H9 (cell line): ENCODE results near the gene KTN1. TPM values are rescaled to one million over a fixed set of nuclear protein-coding genes. Genes with fewer than 3 reads are reported as not detected.

Experiments used
- DNase-seq: peaks from one replicate; pipeline ENCODE4 v3.0.0-alpha.2; 2017
- H2AFZ ChIP-seq: one replicate; pipeline ENCODE4 v1.6.1; 2013; ENCODE audit warnings: mild to moderate bottlenecking, low read length, control low read depth, moderate library complexity
- H2AK5ac ChIP-seq: 2 replicates; pipeline ENCODE4 v1.6.1; 2013; ENCODE audit warnings: low read length, control low read depth, mixed read lengths; ENCODE audit not compliant: insufficient read length
- H2BK120ac ChIP-seq: one replicate; pipeline ENCODE4 v1.6.1; 2013; ENCODE audit warnings: low read depth, mild to moderate bottlenecking, low read length, control low read depth, inconsistent platforms; ENCODE audit not compliant: poor library complexity, severe bottlenecking
- H2BK12ac ChIP-seq: 2 replicates; pipeline ENCODE4 v1.6.1; 2013; ENCODE audit warnings: low read length, control low read depth, mixed read lengths, low read depth; ENCODE audit not compliant: insufficient read length
- H2BK15ac ChIP-seq: 2 replicates; pipeline ENCODE4 v1.6.1; 2013; ENCODE audit warnings: low read depth, low read length, control low read depth
- H2BK20ac ChIP-seq: one replicate; pipeline ENCODE4 v1.6.1; 2013; ENCODE audit warnings: low read depth, mild to moderate bottlenecking, low read length, control low read depth, inconsistent platforms; ENCODE audit not compliant: poor library complexity, severe bottlenecking
- H2BK5ac ChIP-seq: 2 replicates; pipeline ENCODE4 v1.6.1; 2013; ENCODE audit warnings: low read length, control low read depth, mixed read lengths; ENCODE audit not compliant: insufficient read length
- H3K14ac ChIP-seq: 2 replicates; pipeline ENCODE4 v1.6.1; 2013; ENCODE audit warnings: low read length, control low read depth; ENCODE audit not compliant: insufficient read depth
- H3K18ac ChIP-seq: 2 replicates; pipeline ENCODE4 v1.6.1; 2013; ENCODE audit warnings: low read depth, mild to moderate bottlenecking, mixed read lengths, low read length, control low read depth; ENCODE audit not compliant: insufficient read length
- H3K23ac ChIP-seq: 2 replicates; pipeline ENCODE4 v1.6.1; 2013; ENCODE audit warnings: low read length, control low read depth, mixed read lengths, low read depth; ENCODE audit not compliant: insufficient read length
- H3K23me2 ChIP-seq: 2 replicates; pipeline ENCODE4 v1.6.1; 2013; ENCODE audit warnings: low read depth, mild to moderate bottlenecking, mixed read lengths, low read length, control low read depth; ENCODE audit not compliant: insufficient read length, poor library complexity, severe bottlenecking
- H3K27ac ChIP-seq: 2 replicates; pipeline ENCODE4 v1.5.1; 2013; ENCODE audit warnings: low read length, control low read depth, mixed read lengths, low read depth; ENCODE audit not compliant: insufficient read length
- H3K27me3 ChIP-seq: 2 replicates; pipeline ENCODE4 v1.6.1; 2013; ENCODE audit warnings: low read length, control low read depth, inconsistent platforms; ENCODE audit not compliant: insufficient read depth
- H3K4ac ChIP-seq: 2 replicates; pipeline ENCODE4 v1.6.1; 2013; ENCODE audit warnings: low read depth, mild to moderate bottlenecking, control low read depth, inconsistent platforms, low read length, moderate library complexity
- H3K4me1 ChIP-seq: 2 replicates; pipeline ENCODE4 v1.6.1; 2013; ENCODE audit warnings: low read length, control low read depth, inconsistent platforms; ENCODE audit not compliant: insufficient read depth
- H3K4me2 ChIP-seq: 2 replicates; pipeline ENCODE4 v1.6.1; 2013; ENCODE audit warnings: low read length, control low read depth, mixed read lengths; ENCODE audit not compliant: insufficient read length, insufficient read depth
- H3K56ac ChIP-seq: 2 replicates; pipeline ENCODE4 v1.6.1; 2013; ENCODE audit warnings: low read depth, mild to moderate bottlenecking, mixed read lengths, low read length, control low read depth; ENCODE audit not compliant: insufficient read length
- H3K79me1 ChIP-seq: 2 replicates; pipeline ENCODE4 v1.6.1; 2013; ENCODE audit warnings: low read depth, mild to moderate bottlenecking, moderate library complexity, low read length, control low read depth, inconsistent platforms; ENCODE audit not compliant: insufficient read depth, poor library complexity, severe bottlenecking
- H3K79me2 ChIP-seq: 2 replicates; pipeline ENCODE4 v1.6.1; 2013; ENCODE audit warnings: low read length, control low read depth, inconsistent platforms; ENCODE audit not compliant: insufficient read depth
- H3K9ac ChIP-seq: 2 replicates; pipeline ENCODE4 v1.6.1; 2013; ENCODE audit warnings: low read length, control low read depth, mixed read lengths; ENCODE audit not compliant: insufficient read length; ENCODE audit errors: extremely low read depth
- H3K9me3 ChIP-seq: one replicate; pipeline ENCODE4 v1.6.1; 2013; ENCODE audit warnings: low read depth, low read length, inconsistent platforms; ENCODE audit not compliant: control insufficient read depth
- H3T11ph ChIP-seq: one replicate; pipeline ENCODE4 v1.6.1; 2013; ENCODE audit warnings: mild to moderate bottlenecking, low read length, control low read depth, inconsistent platforms
- H4K20me1 ChIP-seq: one replicate; pipeline ENCODE4 v1.6.1; 2013; ENCODE audit not compliant: control insufficient read depth, insufficient read length, insufficient read depth
- H4K5ac ChIP-seq: 2 replicates; pipeline ENCODE4 v1.6.1; 2013; ENCODE audit warnings: low read depth, mild to moderate bottlenecking, mixed read lengths, low read length, control low read depth; ENCODE audit not compliant: insufficient read length
- H4K8ac ChIP-seq: replicated peaks from 2 replicates; pipeline ENCODE4 v1.6.1; 2013; ENCODE audit warnings: low read length, control low read depth, mixed read lengths, low read depth; ENCODE audit not compliant: insufficient read length
- H4K91ac ChIP-seq: 2 replicates; pipeline ENCODE4 v1.6.1; 2013; ENCODE audit warnings: low read depth, mild to moderate bottlenecking, moderate library complexity, mixed read lengths, low read length, control low read depth; ENCODE audit not compliant: insufficient read length
- H3K27ac Mint-ChIP-seq, 3 experiments: 2 replicates in 2 of 3; 3 replicates in 1 of 3; pipeline ENCODE4 v1.8.0; 2020 to 2021; ENCODE audit warnings: mixed read lengths in 3 of 3, mild to moderate bottlenecking in 1 of 3, moderate library complexity in 1 of 3
- H3K27me3 Mint-ChIP-seq: 2 replicates; pipeline ENCODE4 v1.8.0; 2021; ENCODE audit warnings: low read depth, mild to moderate bottlenecking, moderate library complexity, mixed read lengths
- H3K36me3 Mint-ChIP-seq, 3 experiments: 2 replicates in 2 of 3; 3 replicates in 1 of 3; pipeline ENCODE4 v1.8.0; 2020 to 2021; ENCODE audit warnings: low read depth in 3 of 3, mixed read lengths in 3 of 3; ENCODE audit not compliant: insufficient read depth in 1 of 3
- H3K4me1 Mint-ChIP-seq, 2 experiments: 2 replicates each; pipeline ENCODE4 v1.8.0; 2020; ENCODE audit warnings: mixed read lengths in 2 of 2
- H3K4me3 Mint-ChIP-seq, 2 experiments: 2 replicates in 1 of 2; 3 replicates in 1 of 2; pipeline ENCODE4 v1.8.0; 2020 to 2021; ENCODE audit warnings: mild to moderate bottlenecking in 2 of 2, mixed read lengths in 2 of 2, moderate library complexity in 1 of 2
- H3K9me3 Mint-ChIP-seq, 2 experiments: 2 replicates in 1 of 2; 3 replicates in 1 of 2; pipeline ENCODE4 v1.8.0; 2020; ENCODE audit warnings: mild to moderate bottlenecking in 2 of 2, mixed read lengths in 2 of 2, moderate library complexity in 1 of 2
- WGBS: extraction: QIAGEN DNeasy Blood & Tissue Kit; methylation state at CpG from one replicate; pipeline ENCODE4 v1.1.7; 2013; ENCODE audit warnings: missing lambda C conversion rate, low lambda C conversion rate, mixed read lengths; ENCODE audit not compliant: insufficient read length; ENCODE audit errors: extremely low coverage; 5-methylcytosine and 5-hydroxymethylcytosine counted together
- total RNA-seq: library from RNA; stranded (reverse); gene quantifications from 2 replicates; pipeline ENCODE4 v1.2.1, GENCODE V29; 2021
- TF ChIP-seq, protein P1 (sequence below): fragments of 200-600 bp; sonication (generic); conservative IDR thresholded peaks from 3 replicates; pipeline ENCODE4 v1.8.0; 2021; ENCODE audit warnings: antibody characterized with exemption, mild to moderate bottlenecking

The KTN1 gene
- total RNA-seq, 1 experiment from 2014 or later: 128 TPM

- Histone ChIP-seq H2BK15ac (no peak overlapping the region), H2BK20ac (no peak overlapping the region), H3K23ac (no peak overlapping the region), H3K18ac (no peak overlapping the region), H2BK5ac (no peak overlapping the region), H2AFZ (no peak overlapping the region), H3K79me2 (no peaks in the 10 kb centered on the region), H2BK12ac (no peak overlapping the region), H4K5ac (no peak overlapping the region), H2AK5ac (no peak overlapping the region), H4K8ac (no peak overlapping the region), H3K4me1 (no peaks in the 10 kb centered on the region), H3T11ph (no peak overlapping the region), H3K79me1 (no peaks in the 10 kb centered on the region), H3K9me3 (no peaks in the 10 kb centered on the region), H4K91ac (no peak overlapping the region), H2BK120ac (no peak overlapping the region), H3K27ac (no peak overlapping the region), H3K56ac (no peak overlapping the region), H3K23me2 (no peaks in the 10 kb centered on the region), H3K9ac (no peak overlapping the region), H3K14ac (no peak overlapping the region), H4K20me1 (no peaks in the 10 kb centered on the region), H3K4ac (no peak overlapping the region), H3K4me2 (no peak overlapping the region), H3K27me3 (no peaks in the 10 kb centered on the region)
- Mint-ChIP-seq H3K27ac (no peak overlapping the region), H3K4me3 (no peak overlapping the region), H3K9me3 (peaks cover 3% of the 10 kb centered on the region in 2 experiments; a peak in 2 of 5 replicates), H3K27me3 (no peaks in the 10 kb centered on the region), H3K4me1 (peaks cover 7 to 8% of the 10 kb centered on the region in 2 experiments; a peak in 3 of 4 replicates), H3K36me3 (peaks cover 2 to 11% (median 4%) of the 10 kb centered on the region in 3 experiments; a peak in 5 of 7 replicates)
- TF ChIP-seq, protein P1, sequence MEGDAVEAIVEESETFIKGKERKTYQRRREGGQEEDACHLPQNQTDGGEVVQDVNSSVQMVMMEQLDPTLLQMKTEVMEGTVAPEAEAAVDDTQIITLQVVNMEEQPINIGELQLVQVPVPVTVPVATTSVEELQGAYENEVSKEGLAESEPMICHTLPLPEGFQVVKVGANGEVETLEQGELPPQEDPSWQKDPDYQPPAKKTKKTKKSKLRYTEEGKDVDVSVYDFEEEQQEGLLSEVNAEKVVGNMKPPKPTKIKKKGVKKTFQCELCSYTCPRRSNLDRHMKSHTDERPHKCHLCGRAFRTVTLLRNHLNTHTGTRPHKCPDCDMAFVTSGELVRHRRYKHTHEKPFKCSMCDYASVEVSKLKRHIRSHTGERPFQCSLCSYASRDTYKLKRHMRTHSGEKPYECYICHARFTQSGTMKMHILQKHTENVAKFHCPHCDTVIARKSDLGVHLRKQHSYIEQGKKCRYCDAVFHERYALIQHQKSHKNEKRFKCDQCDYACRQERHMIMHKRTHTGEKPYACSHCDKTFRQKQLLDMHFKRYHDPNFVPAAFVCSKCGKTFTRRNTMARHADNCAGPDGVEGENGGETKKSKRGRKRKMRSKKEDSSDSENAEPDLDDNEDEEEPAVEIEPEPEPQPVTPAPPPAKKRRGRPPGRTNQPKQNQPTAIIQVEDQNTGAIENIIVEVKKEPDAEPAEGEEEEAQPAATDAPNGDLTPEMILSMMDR: no peak
- no CpG with 5 or more reads among the region's 1 CpG for WGBS
- no peak for DNase-seq
These were observed 124.6 kb downstream of the KTN1 start for GRCh38 chr14:55704654-55705053.
